Measurements from ENCODE around the gene LGMN. TPM values are rescaled to one million over a fixed set of nuclear protein-coding genes. Genes with fewer than 3 reads are reported as not detected.

The LGMN gene
- polyA plus RNA-seq, 1 donor from 2014 or later = 48.0 TPM

GRCh38 chr14:92670643-92671366, 77.6 kb downstream of the LGMN start:
- Histone ChIP-seq H3K9me2 (ENCODE audit: insufficient read depth, low read length) (no peaks in the 10 kb centered on the region), H3K4me3 (ENCODE audit: low read length) (no peak overlapping the region), H3K79me2 (replicated peaks; ENCODE audit: insufficient read depth, low read length) (no peaks in the 10 kb centered on the region), H3K27ac (ENCODE audit: low read length) (no peak overlapping the region), H4K20me1 (ENCODE audit: insufficient read depth) (no peaks in the 10 kb centered on the region), H3K4me2 (ENCODE audit: low read length) (no peak overlapping the region), H3F3A (ENCODE audit: insufficient read depth, low read length, poor library complexity, severe bottlenecking) (no peaks in the 10 kb centered on the region), H3K9ac (ENCODE audit: low read length) (no peak overlapping the region), H3K36me3 (ENCODE audit: insufficient read depth, low read length) (no peaks in the 10 kb centered on the region), H3K27me3 (ENCODE audit: insufficient read depth, low read depth, low read length) (no peaks in the 10 kb centered on the region), H2AFZ (ENCODE audit: low read depth, low read length) (no peak overlapping the region), H3K9me3 (ENCODE audit: low read length) (no peaks in the 10 kb centered on the region)
- TF ChIP-seq RAD21 (conservative IDR thresholded peaks at IDR 0.05) = no peak
- no peak for TF ChIP-seq CTCF (IDR thresholded peaks at IDR 0.05; ENCODE audit: poor library complexity, severe bottlenecking)

- TF ChIP-seq MXI1 (conservative IDR thresholded peaks at IDR 0.05; ENCODE audit: poor library complexity, severe bottlenecking) = no peak
- TF ChIP-seq SMC3 (conservative IDR thresholded peaks at IDR 0.05; ENCODE audit: poor library complexity) = no peak
- TF ChIP-seq RAD21 (conservative IDR thresholded peaks at IDR 0.05) = no peak
- TF ChIP-seq EP300 (conservative IDR thresholded peaks at IDR 0.05; ENCODE audit: poor library complexity, severe bottlenecking) = no peak
- TF ChIP-seq POLR2AphosphoS5 (IDR thresholded peaks at IDR 0.05) = no peak
- Histone ChIP-seq H3K9me3 (ENCODE audit: low read length) (no peaks in the 10 kb centered on the region), H3K9ac (ENCODE audit: low read length) (no peak overlapping the region), H3F3A (ENCODE audit: insufficient read depth, low read length, poor library complexity, severe bottlenecking) (no peaks in the 10 kb centered on the region), H3K4me2 (ENCODE audit: low read length) (no peak overlapping the region), H3K9me2 (ENCODE audit: insufficient read depth, low read length) (no peaks in the 10 kb centered on the region), H3K36me3 (ENCODE audit: insufficient read depth, low read length) (no peaks in the 10 kb centered on the region), H3K79me2 (replicated peaks; ENCODE audit: insufficient read depth, low read length) (no peaks in the 10 kb centered on the region), H2AFZ (ENCODE audit: low read depth, low read length) (no peak overlapping the region), H3K27ac (ENCODE audit: low read length) (no peak overlapping the region), H3K27me3 (ENCODE audit: insufficient read depth, low read depth, low read length) (no peaks in the 10 kb centered on the region), H4K20me1 (ENCODE audit: insufficient read depth) (no peaks in the 10 kb centered on the region), H3K4me3 (ENCODE audit: low read length) (no peak overlapping the region)
Measured at GRCh38 chr14:92670160-92670559, 78.3 kb downstream of the LGMN start.

- Histone ChIP-seq H3F3A (ENCODE audit: insufficient read depth, low read length, poor library complexity, severe bottlenecking) (no peaks in the 10 kb centered on the region), H3K9ac (ENCODE audit: low read length) (no peak overlapping the region), H3K79me2 (replicated peaks; ENCODE audit: insufficient read depth, low read length) (no peaks in the 10 kb centered on the region), H3K4me2 (ENCODE audit: low read length) (no peak overlapping the region), H3K36me3 (ENCODE audit: insufficient read depth, low read length) (no peaks in the 10 kb centered on the region), H3K4me3 (ENCODE audit: low read length) (no peak overlapping the region), H3K9me3 (ENCODE audit: low read length) (no peaks in the 10 kb centered on the region), H3K27me3 (ENCODE audit: insufficient read depth, low read depth, low read length) (no peaks in the 10 kb centered on the region), H2AFZ (ENCODE audit: low read depth, low read length) (no peak overlapping the region), H3K9me2 (ENCODE audit: insufficient read depth, low read length) (no peaks in the 10 kb centered on the region), H3K27ac (ENCODE audit: low read length) (no peak overlapping the region), H4K20me1 (ENCODE audit: insufficient read depth) (no peaks in the 10 kb centered on the region)
- TF ChIP-seq RAD21 (conservative IDR thresholded peaks at IDR 0.05) (no peak), SMC3 (conservative IDR thresholded peaks at IDR 0.05; ENCODE audit: poor library complexity) (no peak), POLR2AphosphoS5 (IDR thresholded peaks at IDR 0.05) (no peak)
Measured at GRCh38 chr14:92668276-92668973, 80.0 kb downstream of the LGMN start.

All from neural cell (in vitro differentiated cells).